Sciatic nerve (tissue), 2 donors: ENCODE measurements around the gene NFX1. TPM values are rescaled to one million over a fixed set of nuclear protein-coding genes. Genes with fewer than 3 reads are reported as not detected.
"Not testable (repeated sequence)": the region's sequence is repeated elsewhere in the genome, so short reads cannot be mapped to it uniquely, and the experiment has no call there.

Experiments used
- ATAC-seq: fragments of 200-7000 bp; cut with Tn5 transposase; one replicate; pipeline ENCODE4 v1.9.1; 2020; ENCODE audit warnings: mild to moderate bottlenecking, moderate library complexity
- DNase-seq: peaks from one replicate; pipeline ENCODE4 v3.0.0-alpha.2; 2020; ENCODE audit warnings: low spot score
- intact Hi-C: fragments of 100-400 bp; cut with DNase I; formaldehyde crosslinking; loops from one replicate; pipeline ENCODE4 v1.14.2; 2022
- total RNA-seq: library from RNA; stranded (reverse); fragmentation: NEBNext Ultra II Directional; extraction: Animal tissue kit (Norgen Biotek cat#: 25700); gene quantifications from one replicate; pipeline ENCODE4 v1.2.1, GENCODE V29; 2021
- donor health status: DM: no; HTN: no; CAD: no.
- donor health status: DM: no; HTN: no; CAD: no.

NFX1 gene
- total RNA-seq, 1 donor from 2014 or later: 45.8 TPM

DNA sequence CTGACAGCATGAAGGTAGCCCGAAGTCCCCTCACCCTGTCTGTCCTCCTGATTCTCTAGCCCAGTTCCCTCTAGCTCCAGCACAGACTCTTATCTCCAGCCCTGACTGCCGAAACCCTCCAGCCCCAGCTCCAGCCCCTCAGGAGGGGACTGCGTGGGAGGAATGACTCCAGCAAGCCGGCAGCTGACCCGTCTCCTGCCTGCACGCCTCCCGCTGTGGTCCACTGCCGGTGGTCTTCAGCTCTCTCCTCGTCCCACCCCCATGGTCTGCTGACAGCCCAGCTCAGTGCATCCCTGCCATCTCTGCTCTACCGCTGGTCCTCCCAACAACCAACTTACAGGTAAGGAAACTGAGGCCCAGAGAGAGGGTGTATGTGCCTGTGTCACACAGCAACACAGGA lies 111.5 kb downstream of the NFX1 start:
- ATAC-seq, intact Hi-C loops, DNase-seq: not testable (repeated sequence)

DNA sequence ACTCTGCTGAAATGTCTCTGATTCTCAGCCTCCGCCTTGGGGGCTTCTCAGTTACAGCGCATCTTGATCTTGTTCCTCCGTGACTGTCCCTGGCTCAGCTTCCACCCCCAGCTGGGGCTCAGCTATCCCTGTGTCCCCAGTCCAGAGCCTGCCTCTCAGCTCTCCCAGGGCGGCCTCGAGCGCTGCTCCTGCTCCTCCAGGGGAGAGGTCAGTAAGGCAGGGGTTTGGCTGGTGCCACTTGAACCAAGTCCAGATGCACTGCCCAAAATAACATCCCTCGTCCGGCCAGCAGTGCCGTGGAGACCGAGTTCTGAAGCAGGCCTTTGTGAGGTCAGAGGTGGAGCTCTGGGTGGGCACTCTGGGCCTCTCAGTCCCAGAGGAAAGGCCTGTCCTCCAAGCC lies 112.1 kb downstream of the NFX1 start, which contains the start of gene AQP7:
TSS of gene AQP7 (minus strand) at position 198 of the 400 bp plus-strand sequence. CDS start 1,306 bp downstream, outside the sequence.
- intact Hi-C loops, ATAC-seq, DNase-seq: not testable (repeated sequence)

DNA sequence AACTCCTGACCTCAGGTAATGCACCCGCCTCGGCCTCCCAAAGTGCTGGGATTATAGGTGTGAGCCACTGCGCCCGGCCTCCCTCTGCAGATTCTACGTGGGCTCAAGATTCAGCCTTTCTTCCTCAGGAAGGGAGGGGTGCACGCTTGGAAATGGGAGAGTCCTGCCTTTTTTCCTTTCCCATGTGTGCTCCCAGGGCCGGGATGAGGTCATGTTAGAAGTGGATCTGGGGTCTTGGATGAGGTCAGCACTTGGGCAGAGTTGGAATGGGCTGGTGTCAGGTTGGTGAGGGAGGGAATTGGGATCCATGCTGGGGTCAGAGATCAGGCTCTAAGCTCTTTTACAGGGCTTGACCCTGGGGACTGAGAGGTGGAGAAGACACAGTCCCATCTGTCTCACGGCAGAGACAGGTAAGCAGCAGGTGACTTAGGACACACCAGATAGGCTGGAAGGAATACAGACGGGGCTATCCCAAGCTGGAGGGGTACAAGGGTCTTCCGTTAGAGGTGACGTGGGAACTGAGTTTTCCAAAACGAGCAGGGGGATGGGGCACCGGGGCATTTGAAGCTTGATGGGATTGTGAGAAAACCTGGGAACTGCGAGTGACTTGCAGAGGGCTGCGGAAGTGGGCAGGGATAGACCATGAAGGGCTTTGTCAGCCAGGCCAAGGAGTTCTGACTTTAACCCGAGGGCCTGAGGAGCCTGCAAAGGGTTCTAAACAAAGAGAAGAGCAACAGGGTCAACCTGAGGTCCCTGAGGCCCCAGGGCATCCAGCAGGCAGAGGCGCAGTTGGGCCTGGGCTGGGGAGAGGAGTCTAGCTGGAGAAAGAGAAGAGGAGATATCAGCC lies 113.8 kb downstream of the NFX1 start:
- intact Hi-C loops: no loop called here
- DNase-seq (no peak), ATAC-seq (peak; percentile 22)

DNA sequence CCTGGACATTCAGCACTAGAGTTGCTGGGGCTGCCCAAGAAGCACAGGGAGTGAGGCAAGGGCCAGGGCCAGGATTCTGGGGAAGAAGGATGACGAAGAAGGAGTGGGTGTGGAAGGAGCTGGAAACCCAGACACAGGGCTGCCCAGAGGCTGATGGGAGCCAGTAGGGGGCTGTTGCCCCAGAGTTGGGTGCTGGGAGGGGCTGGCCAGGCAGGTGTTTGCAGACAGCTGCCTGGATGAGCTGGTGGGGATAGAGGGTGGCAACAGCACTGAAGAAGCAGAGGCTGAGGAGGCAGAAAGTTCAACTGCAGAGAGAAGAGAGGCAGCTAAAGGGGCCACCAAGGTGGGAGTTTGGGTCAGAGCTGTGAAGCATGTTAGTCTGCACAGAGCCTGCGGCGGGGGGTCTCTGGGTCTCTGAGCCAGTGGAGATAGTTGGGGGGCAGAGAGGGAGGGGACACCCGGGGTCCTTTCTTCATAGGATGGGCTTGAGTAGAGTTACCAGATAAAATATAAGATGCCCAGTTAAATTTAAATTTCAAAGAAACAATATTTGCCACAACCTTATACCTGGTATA lies 114.6 kb downstream of the NFX1 start:
- ATAC-seq: peak; percentile 46
- intact Hi-C loops: no loop called here
- DNase-seq: no peak

DNA sequence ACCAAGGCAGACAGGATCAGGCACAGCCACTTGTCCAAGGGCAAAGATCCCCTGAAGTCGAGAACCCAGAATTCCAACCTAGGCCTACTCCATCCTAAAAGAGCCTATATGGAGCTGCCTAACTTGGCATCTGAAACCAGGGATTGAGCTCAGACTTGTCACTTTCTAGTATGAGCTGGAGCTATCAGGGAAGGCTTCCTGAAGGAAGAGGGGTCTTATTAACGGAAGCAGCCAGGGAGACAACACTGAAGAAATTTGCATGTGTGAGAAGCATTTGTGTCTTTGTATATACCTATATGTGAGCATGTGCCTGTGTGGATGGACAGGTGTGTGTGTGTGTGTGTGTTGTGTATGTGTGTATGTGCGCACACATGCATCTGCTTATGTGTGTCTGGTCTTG lies 116.7 kb downstream of the NFX1 start:
- no peak for DNase-seq
- intact Hi-C loops: no loop called here
- ATAC-seq: no peak

DNA sequence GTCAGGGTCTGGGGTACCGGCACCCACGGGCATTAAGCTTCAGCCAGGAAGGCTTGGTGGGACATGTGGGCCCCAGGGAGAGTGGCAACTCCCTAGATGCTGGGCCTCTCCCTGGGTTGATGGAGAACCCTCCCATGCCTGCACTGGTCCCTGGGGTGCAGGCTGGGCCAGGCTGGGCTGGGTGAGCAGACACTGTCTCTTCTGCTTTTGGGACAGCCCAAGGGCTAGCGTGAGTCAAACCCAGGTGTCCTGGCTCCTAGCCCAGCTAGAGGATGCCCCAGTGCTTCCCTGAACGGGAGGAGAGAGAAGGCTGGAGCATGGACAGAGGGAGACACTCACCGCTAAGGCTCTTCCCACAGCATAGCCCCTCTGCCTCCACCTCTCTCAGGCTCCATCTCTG lies 117.8 kb downstream of the NFX1 start:
- ATAC-seq (peak; percentile 22), DNase-seq (no peak)
- intact Hi-C loops: no loop called here

DNA sequence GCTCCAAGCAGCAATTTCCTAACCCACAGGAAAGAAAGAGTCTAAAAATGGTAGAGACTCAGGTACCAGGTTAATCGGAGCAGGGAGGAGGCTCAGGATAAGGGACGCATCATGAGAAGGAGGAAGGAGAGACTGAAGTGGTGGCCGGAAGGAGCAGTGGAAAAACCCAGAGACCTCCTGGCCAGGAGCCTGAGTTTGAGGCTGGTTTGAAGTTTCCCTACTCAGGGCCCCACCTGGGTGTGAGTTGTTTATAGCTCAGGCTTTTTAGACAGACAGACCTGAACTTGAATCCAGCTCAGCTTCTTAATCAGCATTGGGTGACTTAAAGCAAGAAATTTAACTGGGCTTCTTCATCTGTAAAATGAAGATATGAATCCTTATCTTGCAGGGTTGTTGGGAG lies 124.0 kb downstream of the NFX1 start:
- DNase-seq (no peak), ATAC-seq (no peak)
- intact Hi-C loops: no loop called here

DNA sequence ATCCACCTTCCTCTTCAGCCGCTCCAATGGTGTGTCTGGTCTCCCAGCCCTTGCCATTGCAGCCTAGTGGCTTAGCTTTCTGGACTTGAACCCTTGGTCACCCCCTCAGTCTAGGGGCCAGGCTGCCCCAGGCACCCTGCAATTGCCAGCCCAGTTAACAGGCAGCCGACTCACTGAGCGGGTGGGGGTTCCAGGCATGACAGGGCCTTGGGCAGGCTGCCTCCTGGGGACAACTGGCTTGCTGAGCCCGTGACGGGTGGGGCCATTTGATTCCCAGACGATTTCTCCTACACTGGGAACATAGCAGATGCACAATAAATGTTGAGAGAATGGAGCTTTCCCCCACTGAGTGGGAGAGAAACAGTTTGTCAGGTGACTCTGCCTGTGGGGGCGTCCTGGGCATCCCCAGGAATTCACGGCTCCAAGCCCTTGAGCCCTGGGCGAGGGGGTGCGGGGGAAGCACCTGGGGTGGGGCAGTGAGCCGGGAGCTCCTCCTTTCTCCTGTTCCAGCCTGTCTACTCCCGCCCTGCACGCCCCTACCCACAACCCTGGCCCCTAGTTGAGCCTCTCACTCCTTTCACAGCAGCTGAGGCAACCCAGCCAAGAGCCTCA lies 124.7 kb downstream of the NFX1 start:
- ATAC-seq (no peak), DNase-seq (no peak)
- intact Hi-C loops: no loop called here

DNA sequence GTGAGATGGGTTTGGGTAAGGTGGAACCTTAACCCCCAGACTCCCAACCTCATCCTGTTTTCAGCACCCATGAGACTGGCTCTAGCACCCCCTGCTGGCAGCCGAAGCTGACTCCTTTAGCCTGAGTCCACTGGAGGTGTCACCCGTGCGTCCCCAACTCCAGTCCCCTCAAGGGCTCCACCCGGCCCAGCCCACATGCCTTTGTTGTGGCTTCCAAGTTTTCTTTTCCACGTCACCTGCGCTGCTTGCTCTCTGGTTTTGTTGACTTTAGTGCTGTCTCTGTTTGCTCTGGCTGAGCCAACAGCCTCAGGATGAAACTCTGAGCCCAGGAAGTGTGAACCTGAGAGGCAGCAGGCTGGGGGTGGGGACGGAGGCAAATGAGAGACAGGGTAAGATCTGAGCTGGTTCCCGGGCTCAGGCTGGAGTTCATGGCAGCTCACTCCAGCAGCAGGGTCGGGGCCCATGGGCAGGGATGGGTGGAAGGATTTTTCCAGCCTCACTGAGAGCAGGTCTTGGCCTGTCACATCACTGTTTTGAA lies 125.3 kb downstream of the NFX1 start:
- DNase-seq: peak; percentile 79
- ATAC-seq: peak; percentile 77
- intact Hi-C loops: no loop called here

DNA sequence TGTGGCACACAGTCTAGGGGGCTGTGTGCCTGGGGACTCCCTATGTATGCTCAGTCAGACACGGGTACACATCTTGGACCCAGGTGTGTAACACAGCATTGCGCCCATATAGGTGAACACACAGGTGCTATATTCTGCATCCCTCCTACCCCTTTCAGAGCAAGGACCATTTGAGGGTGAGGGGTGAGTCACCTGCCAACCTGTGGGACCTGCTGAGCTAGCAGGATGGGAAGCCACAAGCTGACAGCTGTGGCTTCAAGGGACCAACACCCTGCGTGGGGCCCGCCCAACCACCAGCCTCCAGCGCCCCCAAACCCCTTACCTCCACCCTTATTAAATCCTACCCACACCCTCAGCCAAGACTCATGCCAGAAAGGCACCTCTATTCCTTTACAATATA lies 126.7 kb downstream of the NFX1 start:
- DNase-seq (no peak), ATAC-seq (no peak)
- intact Hi-C loops: no loop called here

DNA sequence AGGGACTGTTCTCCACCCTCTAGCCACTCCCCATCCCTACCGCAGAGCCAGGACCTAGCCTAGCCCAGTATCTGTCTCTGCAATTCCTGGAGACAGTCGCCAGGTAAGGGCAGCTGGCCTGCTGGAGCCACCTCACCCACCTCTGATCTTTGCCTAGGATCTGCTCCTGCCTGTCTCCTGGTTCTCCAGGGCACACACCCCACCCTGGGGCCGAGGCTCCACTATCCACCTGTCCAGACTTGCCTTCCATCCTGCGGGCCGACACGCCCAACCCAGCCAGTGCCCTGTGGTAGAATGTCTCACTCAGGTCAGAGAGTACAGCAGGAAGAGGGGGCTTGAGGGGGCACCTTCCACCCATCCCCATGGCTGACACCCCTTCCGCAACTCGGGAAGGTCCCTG lies 127.8 kb downstream of the NFX1 start:
- DNase-seq (no peak), ATAC-seq (no peak)
- intact Hi-C loops: no loop called here

DNA sequence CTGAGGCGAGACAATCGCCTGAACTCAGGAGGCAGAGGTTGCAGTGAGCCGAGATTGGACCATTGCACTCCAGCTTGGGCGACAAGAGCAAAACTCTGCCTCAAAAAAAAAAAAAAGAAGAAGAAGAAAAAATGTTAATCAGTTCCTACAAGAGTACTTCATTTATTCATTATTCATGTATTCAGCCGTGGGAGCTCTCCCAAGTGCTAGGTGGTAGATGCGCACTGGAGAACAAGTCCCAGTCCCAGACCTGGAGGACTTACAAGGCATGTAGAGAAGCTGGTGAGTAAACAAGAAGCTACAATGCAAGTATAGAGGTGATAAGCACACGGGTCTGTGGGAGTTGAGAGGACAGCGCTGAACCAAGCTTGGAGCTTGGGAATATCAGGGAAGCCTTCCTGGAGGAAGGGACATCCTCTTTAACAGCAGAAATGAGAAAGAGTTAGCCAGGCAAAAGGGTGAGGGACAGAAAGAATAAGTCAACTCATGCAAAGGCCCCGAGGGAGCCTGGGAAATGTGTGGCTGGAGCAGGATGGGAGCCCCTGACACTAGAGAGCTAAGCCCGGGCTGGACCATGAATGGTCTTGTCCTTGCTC lies 129.5 kb downstream of the NFX1 start:
- intact Hi-C loops: no loop called here
- ATAC-seq: no peak
- no peak for DNase-seq

Other genes starting within 250 kb of the NFX1 start
- 23.8 TPM for gene SMU1, start 213.8 kb upstream of the NFX1 start, total RNA-seq
- gene B4GALT1, start 123.2 kb upstream of the NFX1 start, total RNA-seq: 85.3 TPM
- not detected for gene SPINK4, start 50.3 kb upstream of the NFX1 start, total RNA-seq
- 85.6 TPM for gene BAG1, start 25.8 kb upstream of the NFX1 start, total RNA-seq
- 73.0 TPM for gene CHMP5, start 25.5 kb upstream of the NFX1 start, total RNA-seq
- 36.7 TPM for gene AQP7, start 112.1 kb downstream of the NFX1 start, total RNA-seq
- gene AQP3, start 157.1 kb downstream of the NFX1 start, total RNA-seq: 23.7 TPM
- 26.0 TPM for gene NOL6, start 183.4 kb downstream of the NFX1 start, total RNA-seq
- gene ANKRD18B, start 233.7 kb downstream of the NFX1 start, total RNA-seq: 1.2 TPM